Muscle layer of colon (tissue), 2 donors: ENCODE data around the gene PIGN.

Source experiments
- H3K27ac ChIP-seq: one replicate; pipeline ENCODE4 v1.7.0; 2013; ENCODE audit warnings: low read depth, mild to moderate bottlenecking, low read length, moderate library complexity
- H3K27me3 ChIP-seq, 2 donors: one replicate each; pipeline ENCODE4 v1.7.0; 2013; ENCODE audit warnings: low read length in 2 of 2, mild to moderate bottlenecking in 2 of 2; ENCODE audit not compliant: insufficient read depth in 2 of 2, control insufficient read depth in 1 of 2
- H3K36me3 ChIP-seq: one replicate; pipeline ENCODE4 v1.7.0; 2013; ENCODE audit warnings: mild to moderate bottlenecking, low read length; ENCODE audit not compliant: insufficient read depth
- H3K4me1 ChIP-seq: one replicate; pipeline ENCODE4 v1.7.0; 2013; ENCODE audit warnings: mild to moderate bottlenecking, low read length; ENCODE audit not compliant: insufficient read depth
- H3K4me3 ChIP-seq, 2 donors: one replicate each; pipeline ENCODE4 v1.7.0; 2013; ENCODE audit warnings: low read length in 2 of 2, low read depth in 1 of 2, mild to moderate bottlenecking in 1 of 2, moderate library complexity in 1 of 2
- H3K9ac ChIP-seq: one replicate; pipeline ENCODE4 v1.7.0; 2013; ENCODE audit warnings: low read length
- H3K9me3 ChIP-seq: one replicate; pipeline ENCODE4 v1.7.0; 2013; ENCODE audit warnings: mild to moderate bottlenecking, low read length
- donor health status: abdominal sarcoma.
- donor health status: Adenocarcinoma of cecum.

The PIGN gene

DNA sequence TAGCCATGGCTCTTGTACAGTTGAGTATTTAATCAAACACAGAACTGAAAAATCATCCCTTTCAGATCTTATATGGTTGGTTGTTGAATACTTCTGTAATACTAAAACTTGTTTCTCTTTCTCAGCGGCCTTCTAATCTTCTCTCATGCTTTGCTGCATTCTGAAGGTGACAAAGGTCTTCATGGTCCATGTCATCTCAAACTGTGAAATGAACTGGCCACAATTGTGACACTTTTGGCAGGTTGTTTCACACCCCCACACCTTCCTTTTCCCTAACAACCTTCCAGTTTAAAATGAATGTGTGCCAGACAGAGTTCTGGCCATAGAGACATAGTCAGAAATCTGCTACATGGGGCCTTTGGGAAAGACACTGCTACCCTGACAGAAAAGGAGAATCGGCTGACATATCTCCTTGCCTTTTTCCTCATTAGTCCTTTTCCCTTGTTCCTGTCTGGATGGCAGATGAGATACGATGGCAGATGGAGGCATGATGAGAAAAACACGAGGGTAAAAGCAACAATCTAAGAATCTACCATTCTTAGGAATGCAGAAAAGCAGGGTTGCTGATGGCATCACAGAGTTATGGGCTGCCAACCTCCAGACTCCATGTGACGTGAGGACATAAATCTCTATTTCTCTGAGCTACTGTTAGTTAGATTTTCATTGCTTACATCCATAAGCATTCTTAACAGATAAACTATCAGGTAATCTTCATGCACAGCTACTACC lies 106.5 kb downstream of the PIGN start:
- Histone ChIP-seq H3K4me1 (no peaks in the 10 kb centered on the region), H3K9ac (no peak overlapping the region), H3K27me3 (no peaks in the 10 kb centered on the region), H3K4me3 (no peak overlapping the region), H3K27ac (no peak overlapping the region), H3K9me3 (no peaks in the 10 kb centered on the region), H3K36me3 (no peaks in the 10 kb centered on the region)

DNA sequence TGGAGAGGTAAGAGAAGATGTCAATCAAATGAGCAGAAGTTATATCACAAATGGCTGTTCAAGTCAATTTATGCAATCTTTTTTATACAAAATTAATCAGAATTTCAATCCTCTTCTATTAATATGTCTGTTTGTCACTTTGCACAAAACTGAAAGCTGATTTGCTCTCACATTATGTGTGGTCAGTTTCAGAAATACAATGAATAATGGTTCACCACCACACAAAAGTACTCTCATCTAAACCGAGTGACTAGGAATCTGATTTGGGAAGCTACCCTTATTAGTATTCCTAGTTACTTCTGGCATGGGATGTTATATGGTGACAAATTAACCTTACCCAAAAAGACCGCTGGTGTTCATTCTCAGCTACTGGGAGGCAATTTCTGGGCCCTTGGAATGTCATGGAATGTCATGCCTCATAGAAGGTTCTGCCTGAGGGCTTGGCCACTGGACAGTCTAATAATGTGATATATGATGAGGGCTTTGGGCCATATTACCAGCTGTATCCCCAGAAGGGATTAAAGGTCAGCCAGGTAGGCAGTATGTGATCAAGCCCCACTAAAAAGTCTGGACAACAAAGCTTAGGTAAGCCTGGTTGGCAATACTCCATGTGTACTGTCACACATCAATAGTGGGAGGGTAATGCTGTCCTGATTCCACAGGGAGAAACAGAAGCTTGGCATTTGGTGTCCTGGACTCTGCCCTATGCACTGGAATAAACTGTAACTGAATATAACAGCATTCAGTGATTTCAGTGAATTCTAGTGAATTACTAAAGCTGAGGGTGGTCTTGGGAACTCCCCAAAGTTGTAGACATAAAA lies 113.2 kb downstream of the PIGN start:
- H3K4me1 ChIP-seq = no peaks in the 10 kb centered on the region
- H3K36me3 ChIP-seq = no peaks in the 10 kb centered on the region
- no peaks in the 10 kb centered on the region for H3K9me3 ChIP-seq
- H3K4me3 ChIP-seq = no peak overlapping the region
- no peaks in the 10 kb centered on the region for H3K27me3 ChIP-seq
- H3K27ac ChIP-seq = no peak overlapping the region
- H3K9ac ChIP-seq = no peak overlapping the region

DNA sequence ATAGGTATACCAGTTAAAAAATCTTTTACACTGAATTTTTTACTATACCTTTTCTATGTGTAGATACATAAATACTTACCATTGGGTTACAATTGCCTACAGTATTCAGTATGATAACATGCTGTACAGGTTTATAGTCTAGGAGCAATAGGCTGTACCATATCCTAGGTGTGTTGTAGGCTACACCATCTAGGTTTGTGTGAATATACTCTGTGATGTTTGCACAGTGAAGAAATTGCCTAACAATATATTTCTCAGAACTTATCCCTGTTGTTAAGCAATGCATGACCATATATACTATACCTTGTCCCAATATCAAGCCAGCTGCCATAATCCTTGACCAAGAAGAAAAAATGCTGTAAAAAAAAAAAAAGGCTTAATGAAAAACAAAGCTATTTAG lies 114.5 kb downstream of the PIGN start:
- H3K9ac ChIP-seq = no peak overlapping the region
- no peaks in the 10 kb centered on the region for H3K4me1 ChIP-seq
- no peaks in the 10 kb centered on the region for H3K9me3 ChIP-seq
- no peak overlapping the region for H3K27ac ChIP-seq
- no peaks in the 10 kb centered on the region for H3K27me3 ChIP-seq
- H3K36me3 ChIP-seq = no peaks in the 10 kb centered on the region
- no peak overlapping the region for H3K4me3 ChIP-seq

DNA sequence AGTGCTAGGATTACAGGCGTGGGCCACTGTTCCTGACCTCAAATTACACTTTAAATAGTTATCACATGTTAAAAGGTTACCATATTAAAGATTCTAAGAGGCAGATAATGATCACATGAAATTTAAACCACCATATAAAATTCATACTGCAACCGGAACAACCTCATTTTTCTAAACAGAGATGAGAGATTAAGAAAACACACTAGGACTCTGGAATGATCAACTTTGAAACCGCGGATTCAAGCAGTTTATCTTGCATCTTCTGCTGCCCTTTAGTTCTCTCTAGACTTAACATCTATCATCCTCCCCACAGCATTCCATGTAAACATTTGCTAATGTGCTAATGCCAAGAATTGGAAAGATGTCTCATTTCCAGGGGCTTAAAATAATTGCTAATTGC lies 115.8 kb downstream of the PIGN start:
- Histone ChIP-seq H3K4me1 (no peaks in the 10 kb centered on the region), H3K9ac (no peak overlapping the region), H3K36me3 (no peaks in the 10 kb centered on the region), H3K27me3 (no peaks in the 10 kb centered on the region), H3K27ac (no peak overlapping the region), H3K4me3 (no peak overlapping the region), H3K9me3 (no peaks in the 10 kb centered on the region)

DNA sequence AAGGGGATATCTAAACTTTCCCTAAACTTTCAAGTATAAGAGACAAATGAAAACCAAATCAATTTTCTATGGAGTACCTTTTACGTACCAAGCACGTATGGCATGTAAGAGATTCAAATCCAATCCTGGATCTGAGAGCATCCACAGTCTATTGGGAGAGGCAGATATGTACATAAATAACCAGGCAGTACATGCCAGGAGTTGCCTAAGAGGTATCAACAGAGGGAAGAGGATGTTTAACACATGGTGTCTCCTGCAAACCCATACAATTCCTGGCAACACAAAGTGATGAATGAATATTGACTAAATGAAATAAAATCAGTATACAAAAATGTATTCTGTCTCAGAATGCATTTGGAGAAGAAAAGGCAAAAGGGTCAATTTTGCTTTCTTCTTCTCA lies 116.6 kb downstream of the PIGN start:
- Histone ChIP-seq H3K27ac (no peak overlapping the region), H3K9me3 (no peaks in the 10 kb centered on the region), H3K4me3 (no peak overlapping the region), H3K9ac (no peak overlapping the region), H3K36me3 (no peaks in the 10 kb centered on the region), H3K27me3 (no peaks in the 10 kb centered on the region), H3K4me1 (no peaks in the 10 kb centered on the region)

DNA sequence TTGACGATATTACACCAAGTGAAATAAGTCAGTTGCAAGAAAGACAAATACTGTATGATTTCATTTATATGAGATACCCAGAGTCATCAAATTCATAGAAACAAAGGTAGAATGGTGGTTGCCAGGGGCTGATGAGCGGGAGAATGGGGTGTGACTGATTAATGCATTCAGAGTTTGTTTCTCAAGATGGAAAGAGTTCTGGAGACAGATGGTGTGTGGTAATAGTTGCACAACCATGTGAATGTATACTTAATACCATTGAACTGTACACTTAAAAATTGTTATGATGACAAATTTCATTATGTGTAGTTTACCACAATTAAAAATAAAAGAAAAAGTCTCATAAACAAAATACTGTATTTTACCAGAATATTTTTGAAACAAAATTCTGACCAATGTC lies 117.3 kb downstream of the PIGN start:
- H3K36me3 ChIP-seq = no peaks in the 10 kb centered on the region
- no peaks in the 10 kb centered on the region for H3K27me3 ChIP-seq
- no peaks in the 10 kb centered on the region for H3K9me3 ChIP-seq
- H3K4me3 ChIP-seq = no peak overlapping the region
- H3K27ac ChIP-seq = no peak overlapping the region
- no peaks in the 10 kb centered on the region for H3K4me1 ChIP-seq
- H3K9ac ChIP-seq = no peak overlapping the region

DNA sequence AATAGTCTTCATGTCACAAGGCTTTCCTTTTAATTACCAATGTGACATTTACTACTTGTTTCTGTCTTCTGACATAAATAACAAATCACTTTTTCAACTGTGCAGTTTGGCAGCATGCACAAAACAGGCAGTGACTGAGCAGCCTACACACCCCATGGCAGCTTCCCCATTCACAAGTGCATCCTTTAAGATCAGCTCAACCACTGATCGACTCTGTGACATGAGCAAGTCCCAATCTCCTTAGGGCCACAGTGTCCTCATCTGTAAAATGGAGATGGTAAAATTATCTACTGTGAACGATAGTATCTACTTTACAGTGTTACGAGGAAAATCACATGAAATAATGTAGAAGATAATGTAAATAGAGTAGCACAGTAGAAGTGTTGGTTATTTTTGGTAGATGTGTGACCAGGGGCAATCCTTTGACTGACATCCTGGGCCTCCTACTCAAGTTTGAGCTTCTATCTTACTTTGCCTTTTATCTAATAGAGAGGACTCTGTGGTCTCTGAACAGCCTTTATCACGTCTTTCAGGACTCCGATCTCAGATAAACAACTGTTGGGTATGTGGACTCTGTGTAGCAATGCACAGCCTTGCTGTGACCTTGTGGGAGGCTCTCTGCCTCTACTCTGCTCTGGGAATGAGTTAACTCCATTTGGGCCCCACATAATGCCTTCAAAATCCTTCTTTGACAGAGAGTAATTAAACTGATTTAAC lies 120.6 kb downstream of the PIGN start:
- Histone ChIP-seq H3K4me1 (no peaks in the 10 kb centered on the region), H3K27ac (no peak overlapping the region), H3K4me3 (no peak overlapping the region), H3K9ac (no peak overlapping the region), H3K27me3 (no peaks in the 10 kb centered on the region), H3K36me3 (no peaks in the 10 kb centered on the region), H3K9me3 (no peaks in the 10 kb centered on the region)

DNA sequence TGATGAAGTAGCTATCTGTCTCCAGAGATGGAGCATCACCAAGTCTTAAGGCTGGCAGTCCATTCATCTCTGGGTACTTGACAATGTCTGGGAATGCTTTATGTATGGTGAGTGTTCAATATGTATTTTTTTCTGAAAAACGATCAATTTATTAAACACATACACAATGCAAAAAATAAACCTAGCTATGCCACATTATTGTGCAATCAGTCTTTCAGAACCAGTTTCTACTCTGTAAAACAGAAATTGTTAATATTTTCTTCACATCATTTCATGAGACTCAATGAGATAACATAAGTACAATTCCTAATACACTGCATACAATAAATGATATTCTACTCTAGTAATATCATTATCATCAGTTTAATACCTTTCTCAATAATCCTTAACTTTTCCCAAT lies 122.5 kb downstream of the PIGN start:
- Histone ChIP-seq H3K9ac (no peak overlapping the region), H3K36me3 (no peaks in the 10 kb centered on the region), H3K4me1 (no peaks in the 10 kb centered on the region), H3K9me3 (no peaks in the 10 kb centered on the region), H3K27ac (no peak overlapping the region), H3K27me3 (no peaks in the 10 kb centered on the region), H3K4me3 (no peak overlapping the region)

DNA sequence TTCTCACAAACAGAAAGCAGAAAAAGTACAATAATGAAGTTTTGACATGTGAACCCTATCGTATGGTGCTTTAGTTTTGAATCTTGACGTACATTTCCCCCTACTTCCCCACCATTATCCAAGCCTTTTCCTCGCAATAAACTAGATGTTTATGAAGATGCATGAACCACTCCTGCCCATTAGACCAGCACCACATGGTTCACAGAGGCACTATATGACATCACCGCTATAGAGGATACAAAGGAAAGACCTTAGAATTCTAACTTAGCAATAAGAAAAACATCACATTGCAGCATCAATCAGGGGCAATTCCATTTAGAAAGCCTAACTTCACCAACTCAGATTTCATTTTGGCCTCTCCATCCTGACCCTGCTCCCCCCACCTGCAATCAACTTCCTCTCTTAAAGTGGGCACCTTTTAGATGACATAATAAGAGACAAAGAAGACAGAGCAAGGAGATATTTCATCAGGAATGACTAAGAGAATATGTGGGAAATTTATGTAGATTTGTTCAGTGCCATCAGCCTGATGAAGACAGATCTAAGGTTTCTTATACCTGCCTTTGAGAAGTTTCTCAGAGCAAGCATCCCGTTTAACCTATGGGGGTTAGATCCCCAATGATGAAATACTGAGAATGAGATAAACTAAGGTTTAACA lies 124.9 kb downstream of the PIGN start:
- H3K27me3 ChIP-seq = no peaks in the 10 kb centered on the region
- H3K36me3 ChIP-seq = no peaks in the 10 kb centered on the region
- no peak overlapping the region for H3K9ac ChIP-seq
- H3K4me1 ChIP-seq = no peaks in the 10 kb centered on the region
- no peak overlapping the region for H3K4me3 ChIP-seq
- no peak overlapping the region for H3K27ac ChIP-seq
- no peaks in the 10 kb centered on the region for H3K9me3 ChIP-seq

DNA sequence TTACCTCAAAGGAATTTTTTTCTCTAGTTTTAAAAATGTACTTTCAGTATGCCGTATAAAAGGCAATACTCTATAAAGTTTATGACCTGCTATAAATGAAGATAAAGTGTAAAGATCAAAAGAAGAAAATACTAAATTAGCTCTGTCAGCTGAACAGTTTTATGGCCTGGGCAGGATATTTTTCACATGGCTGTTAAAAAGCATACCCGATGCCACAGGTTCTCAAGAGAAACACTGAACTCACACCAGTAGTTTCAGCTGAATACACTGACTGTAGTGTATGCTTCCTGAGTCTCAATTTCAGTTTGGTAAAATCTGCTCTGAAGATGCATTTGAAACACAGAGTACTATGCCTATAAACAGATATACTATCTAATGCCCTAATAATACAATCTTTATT lies 126.0 kb downstream of the PIGN start:
- Histone ChIP-seq H3K9ac (no peak overlapping the region), H3K36me3 (no peaks in the 10 kb centered on the region), H3K9me3 (no peaks in the 10 kb centered on the region), H3K4me1 (no peaks in the 10 kb centered on the region), H3K27ac (no peak overlapping the region), H3K27me3 (no peaks in the 10 kb centered on the region), H3K4me3 (no peak overlapping the region)

DNA sequence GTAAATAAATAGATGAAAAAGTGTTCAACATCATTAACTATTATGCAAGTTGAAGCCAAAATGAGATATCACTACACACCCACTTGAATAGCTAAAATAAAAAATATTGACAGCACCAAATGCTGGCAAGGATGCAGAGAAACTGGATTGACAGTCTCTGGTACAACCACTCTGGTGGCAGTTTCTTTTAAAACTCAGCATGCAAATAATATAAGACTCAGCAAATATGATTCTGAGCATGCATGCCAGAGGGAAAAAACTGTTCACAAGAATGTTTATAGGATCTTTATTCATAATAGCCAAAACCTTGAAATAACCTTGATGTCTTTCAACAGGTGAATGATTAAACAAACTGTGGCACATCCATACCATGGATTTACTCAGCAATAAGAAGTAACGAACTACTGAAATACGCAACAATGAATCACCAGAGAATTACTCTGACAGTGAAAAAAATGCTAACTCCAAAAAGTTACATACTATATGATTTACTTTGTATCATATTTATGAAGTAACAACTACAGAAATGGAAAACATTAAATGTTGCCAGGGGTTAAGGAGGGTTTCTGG lies 131.8 kb downstream of the PIGN start:
- no peak overlapping the region for H3K27ac ChIP-seq
- H3K36me3 ChIP-seq = no peaks in the 10 kb centered on the region
- no peaks in the 10 kb centered on the region for H3K27me3 ChIP-seq
- no peaks in the 10 kb centered on the region for H3K9me3 ChIP-seq
- H3K4me1 ChIP-seq = no peaks in the 10 kb centered on the region
- H3K4me3 ChIP-seq = no peak overlapping the region
- no peak overlapping the region for H3K9ac ChIP-seq
